ENCODE results near the gene CLTB.

CLTB gene

DNA sequence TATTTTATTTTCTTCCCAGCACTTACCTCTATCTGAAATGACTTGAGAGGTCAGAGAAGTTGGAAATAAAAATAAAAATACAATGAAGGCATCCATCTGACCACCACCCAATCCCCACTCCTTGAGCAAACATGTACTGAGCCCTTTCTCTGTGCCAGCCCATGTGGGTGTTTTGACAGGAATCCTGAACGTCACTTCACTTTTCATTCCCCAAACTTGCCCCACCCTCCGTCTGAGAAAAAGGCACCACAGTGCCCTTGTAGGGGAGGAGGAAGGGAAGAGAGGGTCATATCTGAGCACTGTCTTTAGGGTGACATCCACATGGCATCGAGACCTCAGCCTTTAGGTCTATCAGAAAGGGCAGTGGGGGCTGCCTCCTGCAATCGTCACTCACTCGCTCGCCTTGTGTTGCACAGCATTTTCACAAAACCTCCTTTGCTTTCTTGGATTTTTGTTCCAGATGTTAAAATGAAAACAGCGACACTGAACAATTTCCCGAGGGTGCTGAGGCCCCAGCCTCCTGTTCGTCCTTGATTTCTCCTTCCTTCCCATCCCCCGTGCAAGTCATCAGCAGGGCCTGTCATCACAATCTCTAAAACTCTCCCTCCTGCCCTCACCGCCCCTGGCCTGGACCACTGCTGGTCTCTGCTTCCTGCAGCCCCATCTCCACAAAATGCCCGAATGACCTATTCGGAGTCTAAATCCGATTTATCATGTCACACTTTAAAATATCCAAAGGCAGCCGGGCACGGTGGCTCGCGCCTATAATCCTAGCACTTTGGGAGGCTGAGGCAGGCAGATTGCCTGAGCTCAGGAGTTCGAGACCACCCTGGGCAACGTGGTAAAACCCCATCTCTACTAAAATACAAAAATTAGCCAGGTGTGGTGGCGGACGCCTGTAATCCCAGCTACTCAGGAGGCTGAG, 14.8 kb downstream of the CLTB start:
- DNase-seq = no peak

DNA sequence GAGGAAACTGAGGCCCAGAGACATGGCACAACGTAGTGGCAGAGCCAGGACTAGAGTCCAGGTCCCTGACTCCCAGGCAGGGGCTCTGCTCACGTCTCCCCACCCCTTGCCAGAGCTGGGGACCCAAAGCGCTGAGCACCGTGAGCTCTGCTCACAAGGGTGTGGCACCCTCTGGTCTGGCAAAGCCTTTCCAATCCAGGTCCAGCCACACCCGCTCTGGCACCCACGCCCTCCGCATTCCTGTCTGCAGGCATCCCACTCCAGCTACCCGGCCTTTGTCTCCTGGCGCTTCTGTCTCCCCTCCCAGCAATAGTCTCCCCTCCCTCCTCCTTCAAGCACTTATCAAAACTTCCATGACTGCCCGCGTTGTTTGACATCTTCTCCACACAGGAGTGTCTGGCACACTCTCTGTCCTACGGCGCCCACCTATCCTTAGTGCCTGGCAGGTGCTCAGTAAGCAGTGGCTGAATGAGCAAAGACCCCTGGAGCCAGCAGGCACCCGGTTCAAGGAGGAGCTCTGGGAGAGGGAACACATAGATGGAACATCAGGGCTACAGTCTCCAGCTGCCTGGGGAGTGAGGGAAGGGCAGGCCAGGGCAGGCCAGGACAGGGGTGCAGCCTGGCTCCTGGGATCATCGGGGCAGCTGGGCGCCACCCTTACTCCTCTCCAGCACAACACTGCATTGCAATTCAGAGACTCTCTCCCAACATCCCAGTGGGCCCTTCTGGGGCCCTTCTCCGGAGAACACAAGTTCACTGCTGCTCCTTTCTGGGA, 15.8 kb downstream of the CLTB start:
- peak; percentile 22 for DNase-seq

DNA sequence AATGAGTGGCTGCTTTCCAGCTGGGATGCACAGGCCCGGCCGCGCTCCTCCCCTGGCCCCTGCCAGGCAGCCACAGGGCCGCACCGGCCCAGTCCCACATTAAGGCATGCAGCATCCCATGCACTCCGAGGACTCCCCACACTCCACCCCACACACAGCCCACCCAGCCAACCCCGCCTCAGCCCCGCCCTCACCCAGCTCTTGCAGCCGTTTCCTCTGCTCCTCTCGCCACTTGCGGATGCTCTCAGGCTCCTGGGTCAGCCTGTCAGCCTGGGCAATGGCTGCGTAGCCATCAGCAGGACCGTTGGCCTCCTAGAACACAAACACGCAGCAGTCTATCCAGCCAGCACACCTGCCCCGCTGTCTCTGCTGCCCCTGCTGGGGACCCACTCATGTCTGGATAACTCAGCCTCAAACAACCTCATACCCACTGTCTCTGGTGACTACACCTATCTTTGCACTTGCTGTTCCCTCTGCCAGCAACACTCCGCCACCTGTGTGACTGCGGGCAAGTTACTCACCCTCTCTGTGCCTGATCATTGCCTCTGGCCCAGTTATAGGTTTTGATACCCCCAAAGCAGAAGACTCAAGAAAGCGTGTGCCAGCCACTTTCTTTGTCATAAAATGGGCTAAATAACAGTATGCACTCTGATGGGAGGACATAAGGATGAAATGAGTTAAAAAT, 18.5 kb downstream of the CLTB start:
- DNase-seq = no peak

DNA sequence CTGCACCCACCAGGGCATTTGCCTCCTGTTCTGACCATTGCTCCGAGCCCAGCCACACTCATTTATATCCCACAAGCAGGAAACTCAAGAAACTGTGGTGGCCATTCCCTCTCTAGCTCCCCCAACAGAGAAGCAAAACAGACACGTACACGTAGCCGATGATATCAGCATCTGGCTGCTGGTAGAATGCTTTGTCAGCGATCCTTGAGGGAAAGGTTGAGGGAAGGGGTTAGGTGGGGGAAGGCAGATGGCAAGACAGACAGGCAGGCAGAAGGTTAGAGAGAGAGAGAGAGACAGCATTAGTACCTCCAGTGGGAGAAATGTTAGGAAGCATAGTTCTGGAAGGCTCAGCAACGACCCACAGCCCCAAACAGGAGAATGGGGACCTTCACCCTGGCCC, 20.0 kb downstream of the CLTB start:
- peak; percentile 54 for DNase-seq

DNA sequence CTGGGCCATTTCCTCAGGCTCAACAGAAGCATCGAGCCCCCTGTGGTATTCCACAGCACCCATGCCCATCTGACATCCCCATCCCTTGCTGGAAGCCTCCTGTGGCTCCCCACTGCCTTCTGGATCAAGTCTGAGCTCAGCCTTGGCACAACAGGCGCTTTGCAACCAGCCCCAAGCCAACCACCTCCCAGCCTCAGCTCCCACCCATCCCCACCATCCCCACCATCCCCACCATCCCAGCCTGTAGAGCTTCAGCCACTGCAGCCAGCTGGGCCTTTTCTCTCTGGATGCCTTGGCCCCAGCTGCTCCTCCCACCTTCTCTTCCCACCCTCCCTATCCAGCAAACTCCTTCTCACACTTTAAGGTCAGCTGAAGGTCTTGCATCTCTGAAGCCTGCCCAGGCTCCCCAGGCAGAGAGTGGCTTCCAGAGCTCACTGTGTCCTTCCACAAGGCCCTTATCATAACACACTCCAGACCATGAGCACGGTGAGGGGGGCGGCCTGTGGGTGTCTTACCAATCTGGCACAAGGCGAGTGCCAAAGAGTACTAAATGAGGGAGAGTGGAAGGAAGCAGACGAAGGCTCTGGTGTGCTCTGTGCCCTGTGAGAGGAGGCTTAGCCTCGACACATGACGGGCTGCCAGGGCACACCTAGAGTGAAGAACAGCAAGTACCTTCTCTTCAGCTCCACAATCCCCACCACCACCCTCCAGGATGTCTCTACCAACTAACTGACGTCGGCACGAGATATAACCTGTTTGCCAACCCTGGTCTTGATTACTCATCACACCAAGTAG, 21.3 kb downstream of the CLTB start:
- no peak for DNase-seq

DNA sequence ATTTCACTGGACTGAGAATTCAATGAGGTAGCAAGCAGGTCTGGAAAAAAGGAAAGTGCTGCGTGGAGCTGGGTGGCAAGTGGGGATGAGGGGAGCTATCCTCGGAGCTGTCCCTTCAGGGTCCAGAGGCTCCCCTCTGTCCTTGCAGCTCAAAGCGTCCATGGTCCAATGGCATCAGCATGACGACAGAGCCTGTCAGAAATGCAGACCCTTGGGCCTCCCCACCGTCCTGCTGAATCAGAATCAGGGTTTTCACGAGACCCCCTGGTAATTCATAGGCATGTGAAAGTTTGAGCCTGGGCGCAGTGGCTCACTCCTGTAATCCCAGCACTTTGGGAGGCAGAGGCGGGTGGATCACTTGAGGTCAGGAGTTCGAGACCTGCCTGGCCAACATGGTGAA, 22.2 kb downstream of the CLTB start:
- no peak for DNase-seq

DNA sequence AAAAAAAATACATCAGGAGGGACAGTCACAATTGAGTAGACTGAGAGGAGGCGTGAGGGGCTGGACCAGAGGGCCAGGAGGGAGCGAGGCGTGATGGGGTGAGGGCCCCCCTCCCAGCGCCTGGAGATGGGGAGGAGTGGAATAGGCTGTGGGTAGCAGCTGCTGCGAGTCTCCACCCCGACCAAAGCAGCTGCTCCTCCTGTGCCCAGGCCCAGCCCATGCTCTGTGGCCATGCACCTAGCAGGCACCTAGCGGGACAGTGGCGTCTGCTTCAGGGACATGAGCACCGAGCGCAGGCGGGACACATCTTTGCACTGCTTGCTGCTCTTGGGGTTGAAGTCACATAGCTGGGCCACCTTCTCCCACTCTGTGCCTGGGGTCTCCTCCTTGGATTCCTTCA, 23.8 kb downstream of the CLTB start:
- DNase-seq = no peak

DNA sequence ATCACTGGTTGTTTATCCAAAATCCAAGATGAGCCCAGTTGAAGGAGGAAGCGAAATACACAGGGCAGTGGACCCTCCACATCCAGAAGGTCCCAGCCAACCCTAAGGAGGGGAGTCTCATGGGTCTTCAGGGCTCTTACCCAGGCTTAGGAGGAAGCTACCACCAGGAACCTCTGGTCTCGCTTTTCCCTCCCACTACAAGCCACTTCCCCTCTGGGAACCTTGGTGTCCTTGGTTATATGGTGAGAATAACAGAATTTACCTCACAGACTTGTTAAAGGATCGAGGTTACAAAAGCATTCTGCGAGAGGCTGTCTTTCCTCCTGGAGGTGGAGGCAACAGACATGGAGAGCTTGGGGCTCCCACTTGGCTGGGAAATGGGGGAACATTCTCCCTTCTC, 24.3 kb downstream of the CLTB start:
- DNase-seq = no peak

DNA sequence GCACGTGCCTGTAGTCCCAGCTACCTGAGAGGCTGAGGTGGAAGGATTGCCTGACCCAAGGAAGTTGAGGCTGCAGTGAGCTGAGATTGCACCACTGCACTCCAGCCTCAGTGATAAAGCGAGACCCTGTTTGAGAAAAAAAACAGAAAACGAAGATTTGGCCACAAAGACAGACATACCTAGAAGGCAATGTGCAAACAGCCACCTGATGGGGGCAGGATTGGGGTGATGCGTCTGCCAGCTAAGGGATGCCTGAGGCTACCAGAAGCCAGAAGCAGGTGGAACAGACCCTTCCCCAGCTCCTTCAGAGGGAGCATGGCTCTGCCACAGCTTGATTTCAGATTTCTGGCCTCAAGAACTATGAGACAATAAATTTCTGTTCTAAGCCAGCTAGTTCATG, 24.9 kb downstream of the CLTB start:
- DNase-seq = no peak

DNA sequence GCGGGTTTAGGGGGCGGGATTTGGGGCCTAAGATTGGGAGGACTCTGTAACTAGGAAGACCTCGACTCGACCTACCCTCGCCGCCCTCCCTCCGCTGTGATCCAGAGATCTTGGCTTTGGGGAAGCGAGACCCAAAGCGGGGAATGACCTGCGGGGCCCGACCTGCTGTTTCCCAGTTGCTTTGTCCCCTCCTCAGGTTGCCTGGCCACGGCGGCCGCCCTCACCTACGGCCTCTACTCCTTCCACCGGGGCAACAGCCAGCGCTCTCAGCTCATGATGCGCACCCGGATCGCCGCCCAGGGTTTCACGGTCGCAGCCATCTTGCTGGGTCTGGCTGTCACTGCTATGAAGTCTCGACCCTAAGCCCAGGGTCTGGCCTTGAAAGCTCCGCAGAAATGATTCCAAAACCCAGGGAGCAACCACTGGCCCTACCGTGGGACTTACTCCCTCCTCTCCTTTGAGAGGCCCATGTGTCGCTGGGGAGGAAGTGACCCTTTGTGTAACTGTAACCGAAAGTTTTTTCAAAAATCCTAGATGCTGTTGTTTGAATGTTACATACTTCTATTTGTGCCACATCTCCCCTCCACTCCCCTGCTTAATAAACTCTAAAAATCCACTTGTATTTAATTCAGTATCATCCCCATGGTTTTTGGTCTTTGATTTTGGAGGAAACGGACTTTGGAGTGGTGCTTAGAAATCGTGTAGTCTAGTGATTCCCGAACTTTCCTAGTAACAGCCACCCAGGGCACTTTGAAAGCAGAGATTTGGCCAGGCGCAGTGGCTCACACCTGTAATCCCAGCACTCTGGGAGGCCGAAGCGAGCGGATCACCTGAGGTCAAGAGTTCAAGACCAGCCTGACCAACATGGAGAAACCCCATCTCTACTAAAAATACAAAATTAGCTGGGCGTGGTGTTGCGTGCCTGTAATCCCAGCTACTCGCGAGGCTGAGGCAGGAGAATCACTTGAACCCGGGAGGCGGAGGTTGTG, 26.9 kb downstream of the CLTB start:
- no peak for DNase-seq

DNA sequence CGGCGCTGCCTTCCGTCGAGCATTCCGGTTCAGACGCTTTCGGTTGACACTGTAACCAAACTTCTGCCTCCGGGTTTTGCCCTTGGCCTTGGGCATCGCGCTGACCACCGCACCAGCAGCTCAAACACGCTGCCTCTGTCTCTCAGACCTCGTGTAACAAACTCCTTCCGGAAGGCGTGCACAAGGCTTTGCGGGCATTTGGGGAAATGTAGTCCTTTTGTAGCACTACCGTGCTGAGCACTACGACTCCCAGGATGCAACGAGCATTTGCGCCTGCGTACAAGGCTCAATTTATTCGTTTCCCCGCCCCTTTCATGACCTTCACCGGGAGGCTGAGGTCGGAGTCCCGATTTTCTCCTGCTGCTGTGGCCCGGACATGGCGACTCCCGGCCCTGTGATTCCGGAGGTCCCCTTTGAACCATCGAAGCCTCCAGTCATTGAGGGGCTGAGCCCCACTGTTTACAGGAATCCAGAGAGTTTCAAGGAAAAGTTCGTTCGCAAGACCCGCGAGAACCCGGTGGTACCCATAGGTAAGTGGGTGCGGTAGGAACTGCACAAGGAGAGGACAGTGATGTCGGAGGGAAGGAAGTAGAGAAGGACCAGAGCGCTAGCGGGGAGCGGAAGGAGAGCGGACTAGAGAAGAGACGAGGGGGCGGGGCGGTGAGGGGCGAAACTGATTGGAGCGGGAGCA, 27.8 kb downstream of the CLTB start, which contains the start of the genes HIGD2A and NOP16:
HIGD2A (plus strand) TSS at position 308 of the 691 bp plus-strand sequence; CDS start at position 377, 69 bp downstream.
NOP16 (minus strand) TSS at position 155 of the 691 bp plus-strand sequence; CDS start at position 96, 59 bp downstream.
- peak; percentile 99 for DNase-seq

DNA sequence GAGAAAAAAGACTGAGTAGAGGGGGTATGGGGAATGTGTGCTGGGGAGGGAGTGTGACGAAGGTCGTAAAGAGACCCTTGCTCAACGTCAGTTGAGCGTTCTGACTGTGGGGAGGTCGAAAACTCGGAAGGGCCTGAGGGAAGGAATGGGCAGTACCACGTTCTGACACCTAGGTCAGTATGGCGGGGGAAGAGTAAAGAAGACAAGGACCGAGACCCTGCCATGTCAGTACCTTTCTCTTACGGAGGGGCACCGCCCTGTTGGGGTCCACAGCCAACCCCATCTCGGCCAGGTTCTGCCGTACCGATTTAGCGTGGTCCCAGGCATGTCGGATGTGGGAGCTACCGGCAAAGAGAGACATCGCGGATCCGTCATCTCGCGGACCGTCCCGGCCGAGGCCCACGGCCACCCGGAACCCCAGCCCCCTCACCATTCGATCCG, 28.3 kb downstream of the CLTB start:
- no peak for DNase-seq

DNA sequence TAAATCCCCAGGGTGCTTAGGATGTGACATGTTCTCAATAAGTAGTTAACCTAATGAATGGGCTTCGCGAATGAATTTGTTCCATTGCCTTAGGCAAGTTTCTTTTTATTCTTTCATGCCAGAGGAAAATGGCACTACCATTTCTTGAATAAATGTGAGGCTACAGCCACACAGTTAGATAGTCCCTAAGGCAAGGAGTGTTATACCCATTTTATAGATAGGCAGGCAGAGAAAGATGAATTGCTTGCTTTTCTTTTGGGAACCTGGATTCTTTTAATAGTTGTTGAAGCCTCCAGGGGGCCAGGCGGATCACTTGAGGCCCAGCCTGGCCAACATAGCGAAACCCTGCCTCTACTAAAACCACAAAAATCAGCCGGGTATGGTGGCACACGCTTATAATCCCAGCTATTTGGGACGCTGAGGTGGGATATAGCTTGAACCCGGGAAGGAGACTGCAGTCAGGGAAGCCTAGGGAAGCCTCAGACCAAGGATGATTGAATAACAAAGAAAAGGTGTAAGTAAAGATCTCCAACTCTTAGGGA, 28.9 kb downstream of the CLTB start:
- no peak for DNase-seq

DNA sequence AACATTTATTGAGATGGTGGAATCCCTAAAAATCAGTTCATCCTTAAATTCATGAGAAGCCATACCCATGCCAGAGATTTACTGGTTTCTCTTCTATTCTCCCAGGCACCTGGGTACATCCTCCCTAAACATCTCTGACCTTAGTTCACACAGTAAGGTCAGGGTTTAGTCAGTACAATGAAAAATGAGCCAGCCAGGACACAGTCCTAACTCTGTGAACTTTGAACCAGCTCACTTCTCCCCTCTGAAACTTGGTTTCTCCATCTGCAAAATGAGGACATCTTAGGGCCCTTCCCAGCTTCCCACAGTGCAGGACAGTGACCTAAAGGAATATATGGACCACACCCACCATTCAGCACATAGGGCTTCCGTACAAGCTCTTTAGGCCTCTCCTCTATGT, 29.8 kb downstream of the CLTB start:
- DNase-seq = no peak

DNA sequence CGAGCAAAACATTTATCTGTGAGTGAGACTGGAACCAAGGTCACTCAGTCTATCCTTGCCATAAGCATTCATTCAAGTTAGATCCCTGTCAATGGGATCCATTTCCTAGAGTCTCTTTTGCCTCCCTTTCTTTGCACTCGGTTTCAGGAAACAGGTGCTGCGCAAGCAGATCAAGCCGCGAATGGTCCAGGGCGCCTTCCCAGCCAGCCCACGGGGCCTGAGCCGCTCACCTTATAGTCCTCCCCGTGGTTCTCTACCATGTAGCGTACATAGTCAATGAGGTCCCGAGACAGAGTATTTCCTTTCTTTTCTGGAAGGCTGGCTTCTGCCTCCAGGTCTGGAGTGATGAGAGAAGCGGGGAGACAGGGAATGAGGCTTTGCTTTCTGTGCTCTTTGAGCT, 31.3 kb downstream of the CLTB start:
- no peak for DNase-seq

DNA sequence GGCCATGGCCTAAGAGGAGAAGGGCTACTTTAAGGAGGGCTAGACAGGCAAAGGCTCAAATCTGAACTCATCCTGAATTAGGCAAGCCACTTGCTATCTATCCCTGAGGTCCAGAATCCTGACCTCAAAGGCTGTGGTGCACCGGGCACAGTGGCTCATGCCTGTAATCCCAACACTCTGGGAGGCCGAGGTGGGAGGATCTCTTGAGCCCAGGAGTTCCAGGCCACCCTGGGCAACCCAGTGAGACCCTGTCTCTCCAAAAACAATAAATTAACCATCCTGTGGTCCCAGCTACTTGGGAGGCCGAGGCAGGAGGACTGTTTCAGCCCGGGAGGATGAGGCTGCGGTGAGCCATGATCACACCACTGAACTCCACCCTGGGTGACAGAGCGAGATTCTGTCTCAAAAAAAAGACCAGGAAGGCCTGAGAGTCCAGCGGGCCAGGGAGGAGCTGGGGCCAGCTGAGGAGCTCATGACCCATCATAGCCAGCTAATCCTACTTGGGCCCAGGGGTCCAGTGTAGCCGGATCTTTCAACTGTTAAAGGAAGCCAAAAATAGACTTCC, 31.9 kb downstream of the CLTB start:
- DNase-seq = no peak

DNA sequence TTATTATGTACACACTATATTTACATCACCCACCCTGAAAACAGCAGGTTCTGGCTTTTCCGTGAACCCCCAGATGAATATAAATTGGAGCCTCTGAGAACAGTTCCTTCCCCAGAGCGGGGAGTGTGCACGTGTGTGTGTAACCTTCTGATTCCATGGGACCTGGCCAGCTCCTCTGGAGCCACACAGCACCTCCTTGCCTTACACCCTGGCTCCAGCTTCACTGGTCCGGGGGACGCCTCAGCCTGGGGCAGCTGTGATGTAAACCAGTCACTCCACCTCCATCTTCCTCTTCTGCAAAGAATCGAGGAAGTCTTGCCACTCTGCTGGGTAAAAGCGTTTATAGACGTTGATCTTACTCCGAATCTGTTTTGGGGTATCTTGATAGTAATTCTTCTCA, 32.4 kb downstream of the CLTB start:
- DNase-seq = no peak

DNA sequence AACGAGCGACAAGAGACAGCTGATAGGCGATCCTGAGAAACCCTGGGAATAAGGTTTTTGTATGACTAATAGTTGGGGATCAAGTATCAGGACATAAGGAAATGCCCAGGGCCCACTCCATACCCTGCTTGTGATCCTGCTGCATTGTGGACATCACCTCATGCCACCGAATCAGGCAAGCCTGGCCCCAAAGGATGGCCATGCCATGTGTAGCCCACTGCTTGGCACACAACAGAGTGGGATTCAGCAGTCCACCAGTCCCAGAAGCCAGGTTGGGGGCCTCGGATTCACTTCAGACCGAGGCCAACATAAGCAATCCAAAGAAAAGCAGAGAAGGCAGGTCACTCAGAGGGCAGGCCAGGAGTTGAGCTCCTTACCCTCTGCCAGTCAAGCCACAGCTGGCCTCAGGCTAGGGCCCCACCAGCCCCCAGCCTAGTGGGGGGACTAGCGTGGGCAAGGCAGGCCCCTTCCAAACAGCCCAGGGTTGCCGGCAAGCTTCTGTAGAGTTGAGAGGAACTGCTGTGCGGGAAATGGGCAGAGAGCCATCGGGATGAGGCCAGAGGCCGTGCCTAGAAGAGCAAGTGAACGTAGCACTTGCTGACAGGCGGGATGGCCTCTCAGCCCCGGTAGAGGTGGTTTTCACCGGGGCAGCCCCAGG, 33.0 kb downstream of the CLTB start:
- DNase-seq = no peak

DNA sequence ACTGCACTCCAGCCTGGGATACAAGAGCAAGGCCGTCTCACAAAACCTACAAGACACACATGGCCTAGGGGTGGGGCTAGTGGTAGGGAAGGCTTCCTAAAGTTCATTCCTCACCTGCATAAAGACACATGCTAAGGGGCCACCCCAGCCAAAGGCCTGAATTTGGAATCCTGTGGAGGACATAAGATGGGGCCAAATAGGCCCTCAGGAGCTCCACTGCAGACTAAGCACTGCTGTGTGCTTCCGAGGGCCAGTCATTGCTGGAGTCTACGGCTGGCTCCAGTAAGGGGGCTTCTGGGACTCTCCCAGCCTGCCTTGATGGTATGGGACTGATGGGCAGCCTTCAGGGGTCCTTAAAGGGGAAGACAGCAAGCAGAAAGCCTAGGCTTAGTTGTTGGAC, 33.6 kb downstream of the CLTB start:
- no peak for DNase-seq
